Ishikawa (cell line): ENCODE measurements around the gene CLPTM1L.
A peak's percentile ranks its signal among the peaks of the same experiment; 100 is the strongest.

ENCODE experiments used
- CEBPB ChIP-seq: IDR thresholded peaks from 2 replicates; pipeline ENCODE4 v1.6.1; 2012
- CREB1 ChIP-seq: IDR thresholded peaks from 2 replicates; pipeline ENCODE4 v1.6.1; 2012; ENCODE audit warnings: low read depth
- EGR1 ChIP-seq: IDR thresholded peaks from 2 replicates; pipeline ENCODE4 v1.6.1; 2012
- EP300 ChIP-seq: IDR thresholded peaks from 2 replicates; pipeline ENCODE4 v1.6.1; 2012; ENCODE audit warnings: borderline replicate concordance
- FOXM1 ChIP-seq: IDR thresholded peaks from 2 replicates; pipeline ENCODE4 v1.6.1; 2012; ENCODE audit warnings: low read depth, borderline replicate concordance
- NFIC ChIP-seq: IDR thresholded peaks from 2 replicates; pipeline ENCODE4 v1.6.1; 2012
- RAD21 ChIP-seq: IDR thresholded peaks from 2 replicates; pipeline ENCODE4 v1.6.1; 2012; ENCODE audit warnings: low read depth
- TAF1 ChIP-seq: IDR thresholded peaks from 2 replicates; pipeline ENCODE4 v1.6.1; 2012; ENCODE audit warnings: low read depth, mild to moderate bottlenecking
- TCF12 ChIP-seq: IDR thresholded peaks from 2 replicates; pipeline ENCODE4 v1.6.1; 2012; ENCODE audit warnings: low read depth
- TEAD4 ChIP-seq: IDR thresholded peaks from 2 replicates; pipeline ENCODE4 v1.6.1; 2012
- YY1 ChIP-seq: IDR thresholded peaks from 2 replicates; pipeline ENCODE4 v1.6.1; 2012; ENCODE audit warnings: low read depth
- ZBTB7A ChIP-seq: IDR thresholded peaks from 2 replicates; pipeline ENCODE4 v1.6.1; 2012; ENCODE audit warnings: low read depth
- TF ChIP-seq, protein P1 (sequence below): IDR thresholded peaks from 2 replicates; pipeline ENCODE4 v1.6.1; 2012
- TF ChIP-seq, protein P2 (sequence below): IDR thresholded peaks from 2 replicates; pipeline ENCODE4 v1.6.1; 2012
- TF ChIP-seq, protein P3 (sequence below): IDR thresholded peaks from 2 replicates; pipeline ENCODE4 v1.6.1; 2012; ENCODE audit warnings: low read depth, mild to moderate bottlenecking

The CLPTM1L gene

DNA sequence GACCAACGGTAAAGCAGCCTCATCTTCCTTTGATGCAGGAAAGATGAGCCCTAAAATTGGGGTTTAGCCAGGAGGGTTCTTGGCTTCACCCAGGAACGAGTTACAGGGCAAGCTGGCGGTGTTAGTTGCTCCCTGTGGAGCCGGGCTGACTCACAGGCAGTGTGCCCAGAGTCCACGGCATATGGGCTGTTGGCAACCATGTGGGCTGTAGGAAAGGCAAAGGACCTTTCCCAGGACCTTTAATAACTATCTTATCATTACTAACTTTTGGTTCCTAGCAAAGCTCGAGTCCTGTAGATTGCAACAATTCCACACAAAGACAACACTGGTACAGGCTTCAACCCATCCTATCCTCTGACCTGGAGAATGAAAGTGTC is 29.8 kb upstream of the CLPTM1L start:
- TF ChIP-seq EP300 (no peak), ZBTB7A (no peak), NFIC (0 out of 2 replicates have a peak, but pooled peaks have one; percentile 32), CREB1 (no peak)
- TF ChIP-seq, protein P1, sequence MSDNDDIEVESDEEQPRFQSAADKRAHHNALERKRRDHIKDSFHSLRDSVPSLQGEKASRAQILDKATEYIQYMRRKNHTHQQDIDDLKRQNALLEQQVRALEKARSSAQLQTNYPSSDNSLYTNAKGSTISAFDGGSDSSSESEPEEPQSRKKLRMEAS = no peak

DNA sequence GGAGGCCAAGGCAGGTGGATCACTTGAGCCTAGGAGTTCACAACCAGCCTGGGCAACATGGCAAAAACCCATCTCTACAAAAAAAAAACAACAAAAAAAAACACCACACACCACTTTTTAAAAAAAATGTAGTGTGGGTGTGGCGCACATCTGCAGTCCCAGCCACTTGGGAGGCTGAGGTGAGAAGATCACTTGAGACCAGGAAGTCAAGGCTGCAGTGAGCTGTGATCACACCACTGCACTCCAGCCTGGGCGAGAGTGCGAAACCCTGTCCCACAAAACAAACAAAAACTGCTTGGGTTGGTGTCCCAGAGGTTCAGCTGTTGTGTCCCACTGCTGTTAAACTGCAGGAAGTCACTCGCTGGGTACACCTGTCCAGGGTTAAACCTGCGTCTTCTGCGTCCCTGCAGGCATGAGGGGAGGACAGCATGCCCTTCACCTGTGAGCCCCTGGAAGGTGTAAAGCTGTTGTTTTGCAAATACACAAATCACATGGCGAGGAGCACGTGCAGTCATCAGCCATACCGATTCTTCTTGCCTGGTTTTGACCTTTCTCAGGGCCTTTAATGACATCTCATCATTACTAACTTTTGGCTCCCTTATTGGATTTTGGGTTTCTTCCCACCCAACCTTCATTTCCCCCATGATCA is 29.3 kb upstream of the CLPTM1L start:
- TF ChIP-seq EP300 = no peak
- TF ChIP-seq, protein P2, sequence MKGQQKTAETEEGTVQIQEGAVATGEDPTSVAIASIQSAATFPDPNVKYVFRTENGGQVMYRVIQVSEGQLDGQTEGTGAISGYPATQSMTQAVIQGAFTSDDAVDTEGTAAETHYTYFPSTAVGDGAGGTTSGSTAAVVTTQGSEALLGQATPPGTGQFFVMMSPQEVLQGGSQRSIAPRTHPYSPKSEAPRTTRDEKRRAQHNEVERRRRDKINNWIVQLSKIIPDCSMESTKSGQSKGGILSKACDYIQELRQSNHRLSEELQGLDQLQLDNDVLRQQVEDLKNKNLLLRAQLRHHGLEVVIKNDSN = no peak
- TF ChIP-seq CREB1 = no peak

DNA sequence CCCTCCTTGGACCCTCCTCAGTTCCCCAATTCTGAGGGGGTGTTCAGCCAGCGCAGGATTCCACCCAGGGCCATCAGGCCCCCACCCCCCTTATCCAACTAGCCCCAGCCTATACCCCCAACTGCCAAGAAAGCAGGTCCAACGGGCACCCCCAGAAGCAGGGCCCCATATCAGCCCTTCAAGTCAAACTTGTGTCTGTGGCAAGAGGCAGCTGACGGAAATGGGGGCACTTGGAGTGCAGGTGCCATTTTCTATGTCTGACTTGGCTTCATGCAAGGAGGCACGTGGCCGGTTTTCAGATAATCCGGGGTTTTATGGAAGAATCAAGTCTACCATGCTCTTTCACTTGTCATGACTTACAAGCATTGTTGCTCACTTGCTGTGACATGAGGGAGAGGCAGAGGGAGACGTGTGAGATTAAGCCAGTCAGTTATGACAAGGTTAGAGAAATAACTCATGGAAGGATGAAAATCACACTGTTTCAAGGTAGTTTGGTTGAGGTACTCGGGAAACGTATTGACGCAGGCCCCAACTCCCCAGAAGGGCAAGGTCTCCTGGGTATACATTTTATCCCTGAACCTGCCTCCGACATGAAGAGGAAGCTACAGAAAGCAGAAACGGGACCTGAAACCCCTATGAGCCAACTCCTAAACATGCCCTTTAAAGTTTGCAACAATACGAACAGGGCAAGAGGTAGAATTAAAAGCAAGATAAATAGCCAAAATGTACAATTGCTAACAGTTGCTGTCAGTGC is 26.5 kb upstream of the CLPTM1L start:
- no peak for TF ChIP-seq ZBTB7A
- no peak for TF ChIP-seq EP300
- no peak for TF ChIP-seq FOXM1
- TF ChIP-seq TCF12 = no peak
- TF ChIP-seq CREB1 = no peak
- TF ChIP-seq EGR1 = no peak
- no peak for TF ChIP-seq NFIC
- TF ChIP-seq CEBPB = no peak
- no peak for TF ChIP-seq RAD21
- TF ChIP-seq, protein P2 = no peak
- TF ChIP-seq, protein P1 = no peak
- TF ChIP-seq TEAD4 = no peak
- TF ChIP-seq TAF1 = no peak
- TF ChIP-seq YY1 = no peak
- TF ChIP-seq, protein P3, sequence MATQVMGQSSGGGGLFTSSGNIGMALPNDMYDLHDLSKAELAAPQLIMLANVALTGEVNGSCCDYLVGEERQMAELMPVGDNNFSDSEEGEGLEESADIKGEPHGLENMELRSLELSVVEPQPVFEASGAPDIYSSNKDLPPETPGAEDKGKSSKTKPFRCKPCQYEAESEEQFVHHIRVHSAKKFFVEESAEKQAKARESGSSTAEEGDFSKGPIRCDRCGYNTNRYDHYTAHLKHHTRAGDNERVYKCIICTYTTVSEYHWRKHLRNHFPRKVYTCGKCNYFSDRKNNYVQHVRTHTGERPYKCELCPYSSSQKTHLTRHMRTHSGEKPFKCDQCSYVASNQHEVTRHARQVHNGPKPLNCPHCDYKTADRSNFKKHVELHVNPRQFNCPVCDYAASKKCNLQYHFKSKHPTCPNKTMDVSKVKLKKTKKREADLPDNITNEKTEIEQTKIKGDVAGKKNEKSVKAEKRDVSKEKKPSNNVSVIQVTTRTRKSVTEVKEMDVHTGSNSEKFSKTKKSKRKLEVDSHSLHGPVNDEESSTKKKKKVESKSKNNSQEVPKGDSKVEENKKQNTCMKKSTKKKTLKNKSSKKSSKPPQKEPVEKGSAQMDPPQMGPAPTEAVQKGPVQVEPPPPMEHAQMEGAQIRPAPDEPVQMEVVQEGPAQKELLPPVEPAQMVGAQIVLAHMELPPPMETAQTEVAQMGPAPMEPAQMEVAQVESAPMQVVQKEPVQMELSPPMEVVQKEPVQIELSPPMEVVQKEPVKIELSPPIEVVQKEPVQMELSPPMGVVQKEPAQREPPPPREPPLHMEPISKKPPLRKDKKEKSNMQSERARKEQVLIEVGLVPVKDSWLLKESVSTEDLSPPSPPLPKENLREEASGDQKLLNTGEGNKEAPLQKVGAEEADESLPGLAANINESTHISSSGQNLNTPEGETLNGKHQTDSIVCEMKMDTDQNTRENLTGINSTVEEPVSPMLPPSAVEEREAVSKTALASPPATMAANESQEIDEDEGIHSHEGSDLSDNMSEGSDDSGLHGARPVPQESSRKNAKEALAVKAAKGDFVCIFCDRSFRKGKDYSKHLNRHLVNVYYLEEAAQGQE = no peak

DNA sequence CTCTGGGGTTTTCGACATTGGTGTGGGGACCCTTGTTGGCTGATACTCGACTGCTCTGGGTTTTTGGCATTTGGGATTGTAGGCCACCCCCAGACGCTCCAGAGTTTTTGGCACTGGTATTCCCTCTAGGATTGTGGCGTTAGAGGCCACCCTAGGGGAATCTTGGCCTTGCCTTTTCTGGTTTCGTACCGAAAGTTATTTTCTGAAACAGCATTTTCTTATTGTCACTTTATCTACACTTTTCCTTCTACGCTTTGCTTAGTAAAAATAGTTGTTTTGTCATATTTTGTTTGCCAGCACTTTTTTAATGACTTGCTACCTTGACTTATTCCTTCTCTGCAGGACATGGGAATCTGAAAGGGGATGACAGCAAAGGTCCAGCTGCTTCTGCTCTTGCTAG is 25.1 kb upstream of the CLPTM1L start:
- TF ChIP-seq, protein P2 = no peak
- TF ChIP-seq TEAD4 = no peak
- TF ChIP-seq EP300 = no peak
- no peak for TF ChIP-seq TCF12

DNA sequence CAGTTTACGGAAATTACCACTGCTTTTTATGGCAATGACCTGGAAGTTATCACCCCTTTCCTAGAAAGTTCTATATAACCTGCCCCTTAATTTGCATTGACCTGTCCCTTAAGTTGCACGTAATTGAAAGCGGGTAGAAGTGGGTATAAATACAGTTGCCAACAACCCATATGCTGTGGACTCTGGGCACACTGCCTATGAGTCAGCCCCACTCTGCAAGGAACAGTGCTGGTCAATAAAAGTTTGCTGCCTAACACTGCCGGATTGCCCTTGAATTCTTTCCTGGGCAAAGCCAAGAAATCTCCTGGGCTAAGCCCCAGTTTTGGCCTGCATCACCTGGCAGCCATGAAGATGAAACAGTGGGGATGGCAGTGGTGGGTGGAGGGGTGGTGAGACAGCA is 23.9 kb upstream of the CLPTM1L start:
- TF ChIP-seq ZBTB7A (no peak), RAD21 (no peak), EGR1 (no peak), TAF1 (no peak), YY1 (no peak), TCF12 (no peak), TEAD4 (no peak), CEBPB (no peak), CREB1 (no peak)
- TF ChIP-seq, protein P2 = no peak
- TF ChIP-seq, protein P1 = no peak

DNA sequence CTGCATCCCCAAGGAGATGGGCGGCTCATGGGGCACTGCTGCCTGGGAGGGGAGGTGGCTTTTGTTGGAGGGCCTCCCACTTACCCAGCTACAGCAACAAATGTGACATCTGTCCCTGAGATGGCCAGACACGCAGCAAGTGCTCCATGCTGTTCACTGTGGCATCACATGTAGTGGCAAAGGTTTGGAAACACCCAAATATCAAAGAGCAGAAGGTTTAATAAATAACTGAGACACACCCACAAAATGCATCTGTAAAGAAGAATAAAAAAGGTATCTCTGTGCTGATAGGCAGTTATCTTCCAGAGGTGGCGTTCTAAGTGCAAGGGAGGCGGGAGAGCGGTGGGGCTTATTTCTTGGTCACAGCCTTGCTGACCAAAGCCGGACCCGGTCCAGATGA is 23.3 kb upstream of the CLPTM1L start:
- TF ChIP-seq YY1 = no peak
- TF ChIP-seq, protein P1 = no peak
- TF ChIP-seq TCF12 = no peak
- TF ChIP-seq CEBPB = no peak
- TF ChIP-seq TAF1 = no peak
- no peak for TF ChIP-seq EP300
- TF ChIP-seq NFIC = no peak
- TF ChIP-seq, protein P3 = no peak
- no peak for TF ChIP-seq TEAD4
- no peak for TF ChIP-seq FOXM1
- no peak for TF ChIP-seq RAD21
- TF ChIP-seq, protein P2 = no peak
- TF ChIP-seq EGR1 = no peak
- no peak for TF ChIP-seq CREB1
- no peak for TF ChIP-seq ZBTB7A
